ENCODE measurements around the gene RENBP. TPM values are rescaled to one million over a fixed set of nuclear protein-coding genes. Genes with fewer than 3 reads are reported as not detected.

RENBP gene
- total and polyA plus RNA-seq, 9 donors: 0.80 to 4.9 (median 2.5) TPM

GRCh38 chrX:153959649-153960048 lies 15.2 kb upstream of the RENBP start:
- no peak for TF ChIP-seq EP300 (IDR thresholded peaks at IDR 0.05)
- TF ChIP-seq CTCF (IDR thresholded peaks at IDR 0.05): no peak
- TF ChIP-seq POLR2A (IDR thresholded peaks at IDR 0.05): no peak
- Histone ChIP-seq H3K27ac (no peak overlapping the region), H3K4me3 (no peak overlapping the region), H3K27me3 (no peaks in the 10 kb centered on the region), H3K4me1 (ENCODE audit: insufficient read depth) (no peaks in the 10 kb centered on the region), H3K36me3 (no peaks in the 10 kb centered on the region), H3K9me3 (no peaks in the 10 kb centered on the region)
- no peak for DNase-seq
- 89 to 90% (median 90%) methylated on average over 15 of the region's 15 CpGs for WGBS, 3 donors
- intact Hi-C loops (cut with DNase I): loop anchor here in 2 of 4 donors (5.0 to 10.0 kb wide), 2 partner anchors 192 to 415 kb away; no protein-coding TSS in a partner anchor

- Histone ChIP-seq H3K9me3 (no peaks in the 10 kb centered on the region), H3K4me1 (ENCODE audit: insufficient read depth) (no peaks in the 10 kb centered on the region), H3K36me3 (no peaks in the 10 kb centered on the region), H3K4me3 (no peak overlapping the region), H3K27me3 (no peaks in the 10 kb centered on the region), H3K27ac (no peak overlapping the region)
- WGBS, 3 donors: 91 to 93% (median 91%) methylated on average over 13 to 14 of the region's 14 CpGs
- TF ChIP-seq EP300 (IDR thresholded peaks at IDR 0.05): no peak
- no peak for TF ChIP-seq CTCF (IDR thresholded peaks at IDR 0.05)
- TF ChIP-seq POLR2A (IDR thresholded peaks at IDR 0.05): no peak
- no peak for DNase-seq
- intact Hi-C loops (cut with DNase I): loop anchor here in 2 of 4 donors (5.0 to 10.0 kb wide), 2 partner anchors 191 to 414 kb away; no protein-coding TSS in a partner anchor
Observed at GRCh38 chrX:153958605-153959004, 14.2 kb upstream of the RENBP start.

- TF ChIP-seq EP300 (IDR thresholded peaks at IDR 0.05) (no peak), CTCF (IDR thresholded peaks at IDR 0.05) (no peak), POLR2A (IDR thresholded peaks at IDR 0.05) (no peak)
- no peaks in the 10 kb centered on the region for H3K36me3 ChIP-seq
- no peaks in the 10 kb centered on the region for H3K9me3 ChIP-seq
- 88 to 93% (median 89%) methylated on average over 17 of the region's 17 CpGs for WGBS, 3 donors
- H3K27me3 ChIP-seq: no peaks in the 10 kb centered on the region
- H3K4me3 ChIP-seq: no peak overlapping the region
- DNase-seq: no peak
- H3K27ac ChIP-seq: no peak overlapping the region
- H3K4me1 ChIP-seq (ENCODE audit: insufficient read depth): no peaks in the 10 kb centered on the region
- intact Hi-C loops (cut with DNase I): loop anchor here in 2 of 4 donors (5.0 to 10.0 kb wide), 2 partner anchors 190 to 412 kb away; no protein-coding TSS in a partner anchor
Observed at GRCh38 chrX:153957224-153957623, 12.8 kb upstream of the RENBP start.

- Histone ChIP-seq H3K27me3 (no peaks in the 10 kb centered on the region), H3K36me3 (no peaks in the 10 kb centered on the region), H3K9me3 (no peaks in the 10 kb centered on the region), H3K27ac (no peak overlapping the region), H3K4me1 (ENCODE audit: insufficient read depth) (no peaks in the 10 kb centered on the region), H3K4me3 (no peak overlapping the region)
- 91 to 92% (median 91%) methylated on average over 35 of the region's 35 CpGs for WGBS, 3 donors
- DNase-seq: no peak
- no peak for TF ChIP-seq EP300 (IDR thresholded peaks at IDR 0.05)
- no peak for TF ChIP-seq CTCF (IDR thresholded peaks at IDR 0.05)
- TF ChIP-seq POLR2A (IDR thresholded peaks at IDR 0.05): no peak
- intact Hi-C loops (cut with DNase I): loop anchor here in 2 of 4 donors (5.0 to 10.0 kb wide), 2 partner anchors 189 to 411 kb away; no protein-coding TSS in a partner anchor
Observed at GRCh38 chrX:153956044-153956907, 11.8 kb upstream of the RENBP start.
